NCI-H2171 (cell line): Measurements from ENCODE around the gene TRERF1.

Experiments
- DNase-seq: peaks from one replicate; lab custom pipeline; 2025; lab: John Stamatoyannopoulos, UW

The TRERF1 gene

DNA sequence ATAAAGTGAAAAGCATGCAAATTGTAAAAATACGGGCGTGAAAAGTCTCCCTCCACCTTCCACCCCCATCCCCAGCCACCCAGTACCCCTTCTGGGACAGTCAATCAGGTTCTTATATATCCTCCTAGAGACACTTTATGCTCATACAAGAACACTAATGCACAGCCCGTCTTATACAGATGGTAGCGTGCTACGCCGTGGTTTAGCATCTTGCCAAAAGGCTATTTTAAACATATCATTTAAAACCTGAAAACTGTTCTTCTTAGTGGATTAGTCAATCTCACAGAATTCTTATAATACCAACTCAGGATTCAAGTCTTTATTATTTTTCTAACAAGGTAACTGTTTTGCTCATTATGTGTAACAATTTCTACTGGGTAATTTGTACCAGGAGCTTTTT, 176.8 kb downstream of the TRERF1 start:
- DNase-seq: no peak

GRCh38 chr6:42271834-42272805, 179.6 kb downstream of the TRERF1 start:
- no peak for DNase-seq

GRCh38 chr6:42269974-42270510, 181.7 kb downstream of the TRERF1 start:
- no peak for DNase-seq

DNA sequence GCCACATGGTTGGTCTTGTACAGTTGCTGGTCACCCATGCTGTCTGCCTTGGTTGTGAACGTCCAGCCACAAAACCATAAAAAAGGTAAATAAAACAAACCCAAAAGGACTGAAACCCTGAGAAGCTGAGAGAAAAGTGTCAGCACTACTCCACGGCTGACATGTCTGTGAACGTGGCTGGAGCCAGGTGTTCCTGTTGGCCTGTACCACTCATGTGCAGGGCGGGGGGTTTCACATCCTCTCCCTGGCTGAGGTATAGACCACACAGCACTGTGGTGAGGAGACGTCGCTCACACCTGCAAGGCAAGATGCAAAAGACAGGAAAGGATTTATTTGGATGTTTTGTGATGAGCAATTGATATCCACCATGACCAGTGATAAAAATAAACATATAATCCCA, 182.2 kb downstream of the TRERF1 start:
- no peak for DNase-seq

- no peak for DNase-seq
Measured at GRCh38 chr6:42268835-42269204, 182.9 kb downstream of the TRERF1 start.

DNA sequence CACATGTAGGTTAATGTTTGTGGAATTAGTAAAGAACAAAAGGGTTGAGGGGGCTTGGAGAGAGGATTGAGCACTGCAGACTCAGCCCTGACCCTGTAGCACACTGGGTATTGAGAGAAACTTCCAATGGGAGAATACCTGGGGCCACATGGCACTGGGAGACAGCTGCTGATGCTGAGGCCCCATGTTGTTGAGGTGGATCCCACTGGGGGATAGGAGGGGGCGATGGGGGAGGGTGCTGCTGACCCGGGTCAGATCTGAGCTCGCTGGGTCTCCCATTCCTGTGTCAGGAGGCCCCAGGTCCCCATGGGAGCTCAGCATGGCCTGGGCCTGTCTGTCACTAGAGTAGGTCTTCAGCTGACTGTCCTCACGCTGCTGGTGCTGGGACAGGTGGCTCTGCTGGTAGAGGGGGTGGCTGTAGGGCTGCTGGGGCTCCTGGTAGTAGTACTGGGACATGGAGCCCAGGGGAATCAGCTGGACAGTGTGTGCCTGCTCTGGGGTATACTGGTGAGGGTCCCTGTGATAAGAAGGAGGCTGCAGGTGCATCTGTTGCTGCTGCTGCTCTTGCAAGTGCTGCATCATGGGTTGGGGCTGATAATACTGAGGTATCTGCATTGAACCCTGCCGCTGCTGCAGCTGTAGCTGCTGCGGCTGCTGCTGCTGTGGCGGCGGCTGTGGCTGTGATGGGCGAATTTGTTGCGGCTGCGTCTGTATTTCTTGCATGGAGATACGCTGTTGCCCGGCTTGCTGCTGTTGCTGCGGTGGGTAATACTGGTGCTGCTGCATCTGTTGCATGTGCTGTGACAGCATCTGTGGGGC, 183.5 kb downstream of the TRERF1 start:
- DNase-seq: no peak

- no peak for DNase-seq
Measured at GRCh38 chr6:42266538-42266937, 185.2 kb downstream of the TRERF1 start.

DNA sequence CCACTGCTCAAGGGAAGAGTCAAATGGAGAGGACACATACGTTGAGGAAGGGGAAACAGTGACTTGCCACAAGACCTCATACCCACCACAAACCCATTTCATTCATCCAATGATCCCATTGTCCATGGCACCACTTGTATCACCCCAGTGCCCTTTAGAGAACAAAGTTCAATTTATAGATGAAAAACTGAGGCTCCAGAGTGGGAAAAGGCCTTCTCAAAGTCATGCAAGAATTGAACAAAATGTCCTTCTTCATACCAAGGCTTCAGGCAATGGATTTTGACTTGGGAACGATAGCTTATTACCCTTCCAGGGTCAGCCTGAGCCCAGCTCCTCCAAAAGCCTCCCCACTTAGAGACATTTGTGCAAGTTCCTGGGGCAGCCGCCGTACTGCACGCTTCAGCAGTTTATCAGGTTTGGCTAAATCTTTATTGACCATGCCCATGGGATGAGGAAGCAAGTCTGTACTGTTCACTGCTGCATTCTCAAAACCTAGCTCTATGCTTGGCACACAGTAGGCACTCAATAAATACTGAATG, 186.8 kb downstream of the TRERF1 start:
- DNase-seq: no peak

GRCh38 chr6:42264162-42264851, 187.4 kb downstream of the TRERF1 start:
- DNase-seq: no peak

DNA sequence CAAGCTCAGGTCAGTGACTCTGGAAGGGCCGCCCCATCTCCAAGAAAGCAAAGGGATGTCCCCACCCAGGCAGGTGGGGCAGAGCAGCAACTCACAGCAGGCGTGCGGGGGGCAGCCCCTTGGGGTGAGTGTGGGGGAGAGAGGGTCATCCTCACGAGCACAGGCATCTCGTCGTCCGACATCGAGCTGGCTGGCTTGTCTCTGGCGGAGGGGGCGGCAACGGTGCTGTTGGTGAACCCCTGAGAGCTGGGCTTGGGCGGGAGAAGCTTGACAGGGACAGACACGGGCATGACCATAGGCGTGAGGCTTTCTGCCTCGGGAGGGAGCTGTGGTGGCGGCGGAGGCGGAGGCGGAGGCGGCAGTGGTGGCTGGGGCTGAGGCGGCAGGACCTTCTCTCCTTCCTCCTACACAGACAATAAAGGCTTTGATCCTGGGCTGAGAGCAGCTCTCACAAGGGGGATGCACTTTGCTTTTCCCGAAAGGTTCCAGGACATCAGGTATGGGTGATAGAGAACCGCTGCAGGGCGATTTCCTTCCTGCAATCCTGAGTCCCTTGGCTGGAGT, 188.5 kb downstream of the TRERF1 start:
- DNase-seq: no peak

DNA sequence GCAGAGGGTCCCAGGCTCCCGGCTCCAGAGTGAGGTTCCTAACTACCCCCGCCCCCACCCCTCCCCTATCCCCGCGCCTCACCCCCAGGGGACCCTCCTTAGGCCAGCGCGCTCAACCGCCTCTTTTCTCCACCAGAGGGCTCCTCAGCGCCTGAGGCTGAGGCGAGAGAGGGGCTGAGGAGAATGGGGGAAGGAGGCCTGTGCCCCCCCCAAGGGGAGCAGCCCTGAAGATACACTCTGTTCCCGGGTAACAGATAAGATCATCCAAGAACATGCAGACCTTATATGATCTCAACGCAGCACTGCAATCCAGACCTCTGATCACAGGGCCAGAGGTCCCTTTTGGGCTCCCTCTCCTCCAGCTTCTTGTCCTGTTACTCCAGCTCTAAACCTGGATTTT, 190.8 kb downstream of the TRERF1 start:
- DNase-seq: peak; percentile 36

GRCh38 chr6:42260396-42260888, 191.3 kb downstream of the TRERF1 start:
- DNase-seq: peak; percentile 46

DNA sequence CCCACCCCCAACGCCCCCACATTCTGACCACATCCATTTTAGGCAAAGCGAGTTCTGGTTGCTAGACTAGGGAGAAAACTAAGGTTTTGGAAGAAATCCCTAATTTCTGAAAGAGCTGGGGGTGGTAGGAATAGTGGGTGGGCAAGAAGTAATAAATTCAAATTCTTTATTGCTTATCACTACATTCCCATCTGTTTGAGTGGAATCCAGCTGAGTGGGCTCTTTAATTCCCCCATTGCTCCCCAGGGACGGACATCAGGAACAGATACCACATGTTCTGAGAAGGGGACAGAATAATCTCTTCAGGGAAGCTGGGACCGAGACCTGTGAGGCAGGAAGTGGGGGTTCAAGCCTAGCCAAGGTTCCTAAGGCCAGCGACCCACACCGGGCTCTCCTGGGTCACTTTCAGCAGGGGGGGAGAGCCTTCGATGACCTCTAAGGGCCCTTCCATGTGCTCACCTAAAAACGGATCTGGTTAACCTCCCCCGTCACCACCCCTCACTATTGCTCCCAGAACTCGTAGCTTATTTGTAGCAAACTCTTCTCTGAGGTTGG, 191.8 kb downstream of the TRERF1 start:
- no peak for DNase-seq

DNA sequence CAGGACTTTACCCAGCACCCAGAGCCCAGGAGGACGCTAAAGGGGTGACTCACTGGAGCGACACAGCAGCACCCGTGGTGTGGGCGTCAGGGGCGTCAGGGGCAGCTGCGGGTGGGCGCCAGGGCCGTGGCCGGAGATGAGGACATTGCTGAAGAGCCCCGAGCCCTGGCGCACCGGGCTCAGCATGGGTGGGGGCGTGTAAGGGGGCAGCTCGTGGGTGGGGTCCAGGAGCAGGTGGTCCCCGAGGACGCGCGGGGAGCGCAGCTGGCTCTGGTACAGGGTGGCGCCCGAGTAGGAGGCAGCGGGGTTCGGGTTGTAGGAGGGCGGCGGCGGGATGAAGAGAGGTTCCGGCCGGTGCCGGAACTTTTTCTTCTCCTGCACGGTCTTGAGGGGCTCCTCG, 192.4 kb downstream of the TRERF1 start:
- DNase-seq: no peak

GRCh38 chr6:42257614-42258013, 194.1 kb downstream of the TRERF1 start:
- no peak for DNase-seq

GRCh38 chr6:42257063-42257462, 194.7 kb downstream of the TRERF1 start:
- DNase-seq: no peak

- DNase-seq: no peak
Measured at GRCh38 chr6:42255050-42255449, 196.7 kb downstream of the TRERF1 start.

DNA sequence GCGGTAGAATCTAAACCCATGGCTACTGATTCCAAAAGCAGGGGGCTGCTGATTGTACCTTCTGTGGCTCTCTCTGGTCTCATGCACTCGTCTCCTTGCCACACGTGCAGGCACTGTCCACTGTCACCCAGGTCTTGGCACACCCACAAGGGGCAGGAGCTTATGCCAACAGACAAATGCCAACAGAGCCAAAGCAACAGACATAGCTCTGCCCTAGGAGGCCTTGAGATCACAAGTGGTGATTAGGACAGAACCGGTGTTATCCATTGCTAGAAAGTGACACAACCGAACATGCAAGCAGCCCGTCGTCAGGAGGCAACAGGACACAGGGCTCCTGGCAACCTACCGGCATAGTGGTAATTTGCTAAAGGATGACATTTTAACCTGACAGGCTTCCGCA, 197.2 kb downstream of the TRERF1 start:
- no peak for DNase-seq

DNA sequence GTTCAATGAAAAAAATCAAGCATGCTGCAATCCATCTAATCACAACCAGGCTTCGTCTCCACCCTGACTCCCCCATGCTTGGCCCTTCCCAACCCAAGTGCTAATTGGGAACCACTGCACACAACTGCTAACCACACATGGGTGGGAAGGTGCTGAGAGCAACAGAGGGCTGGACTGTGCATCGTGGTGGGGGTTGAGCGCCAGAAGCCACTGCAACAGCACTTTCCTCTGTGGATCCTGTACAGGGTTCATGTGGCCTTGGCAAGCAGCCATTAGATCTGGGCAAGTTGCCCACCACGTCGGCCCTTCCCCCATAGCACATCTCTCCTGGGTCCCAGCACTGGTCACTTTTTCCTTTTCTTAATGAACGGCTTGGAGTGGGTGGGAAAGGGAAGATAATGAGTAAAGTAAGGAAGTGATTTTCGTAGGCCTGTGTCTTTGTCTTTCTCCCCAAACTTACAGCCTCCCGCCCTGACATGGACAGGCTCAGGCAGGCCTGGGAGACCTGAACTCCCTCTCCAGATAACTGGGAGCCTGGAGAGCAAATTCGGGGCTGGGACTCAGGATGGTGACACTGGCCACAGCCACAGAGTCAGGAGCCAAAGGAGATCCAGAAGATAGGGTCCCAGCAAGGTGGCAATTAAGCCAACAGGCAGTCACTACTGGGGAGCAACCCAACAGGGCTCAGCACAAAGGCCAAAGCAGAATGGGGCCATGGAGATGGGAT, 199.7 kb downstream of the TRERF1 start:
- no peak for DNase-seq

- DNase-seq: no peak
Measured at GRCh38 chr6:42251500-42251899, 200.2 kb downstream of the TRERF1 start.
